Measurements from ENCODE around the gene DNMT3A. TPM values are rescaled to one million over a fixed set of nuclear protein-coding genes. Genes with fewer than 3 reads are reported as not detected.

DNMT3A gene
- total RNA-seq, 4 donors from 2014 or later = 8.0 to 18.0 (median 9.3) TPM

DNA sequence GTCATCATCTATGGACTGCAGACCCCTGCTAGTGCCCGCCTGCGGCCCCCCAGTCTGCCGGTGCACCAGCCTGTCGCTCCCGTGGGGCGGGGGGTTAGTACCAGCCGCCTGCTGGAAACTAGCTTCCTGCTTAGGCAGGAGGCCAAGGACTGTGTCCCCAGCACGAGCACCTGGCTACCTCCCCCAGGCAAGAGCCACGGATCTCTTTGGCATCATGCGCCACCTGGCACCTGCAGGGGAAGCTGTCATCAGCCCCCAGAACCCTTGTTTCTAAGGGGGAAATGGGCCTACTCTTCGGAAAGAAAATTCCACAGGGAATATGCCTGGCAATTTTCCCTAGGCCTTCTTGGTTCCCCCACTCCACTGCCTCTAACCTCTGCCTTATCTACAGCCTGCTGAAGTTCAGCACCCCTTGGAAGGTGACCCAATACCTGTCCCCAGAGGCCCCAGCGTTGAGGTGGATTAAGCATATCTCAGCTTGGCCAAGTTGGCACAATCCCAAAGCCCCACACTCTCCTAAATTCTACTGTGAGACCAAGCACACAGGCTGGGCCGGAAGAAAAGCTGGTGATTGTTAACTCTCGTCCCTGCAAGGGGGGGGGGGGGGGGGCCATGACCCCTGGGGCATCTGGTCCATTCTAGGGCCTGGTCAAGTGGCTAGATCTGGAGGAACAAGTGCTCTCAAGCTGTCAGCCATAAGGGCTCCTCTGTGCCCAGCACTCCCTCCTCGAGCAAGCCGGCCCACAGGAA lies 111.4 kb downstream of the DNMT3A start:
- TF ChIP-seq, protein P1, sequence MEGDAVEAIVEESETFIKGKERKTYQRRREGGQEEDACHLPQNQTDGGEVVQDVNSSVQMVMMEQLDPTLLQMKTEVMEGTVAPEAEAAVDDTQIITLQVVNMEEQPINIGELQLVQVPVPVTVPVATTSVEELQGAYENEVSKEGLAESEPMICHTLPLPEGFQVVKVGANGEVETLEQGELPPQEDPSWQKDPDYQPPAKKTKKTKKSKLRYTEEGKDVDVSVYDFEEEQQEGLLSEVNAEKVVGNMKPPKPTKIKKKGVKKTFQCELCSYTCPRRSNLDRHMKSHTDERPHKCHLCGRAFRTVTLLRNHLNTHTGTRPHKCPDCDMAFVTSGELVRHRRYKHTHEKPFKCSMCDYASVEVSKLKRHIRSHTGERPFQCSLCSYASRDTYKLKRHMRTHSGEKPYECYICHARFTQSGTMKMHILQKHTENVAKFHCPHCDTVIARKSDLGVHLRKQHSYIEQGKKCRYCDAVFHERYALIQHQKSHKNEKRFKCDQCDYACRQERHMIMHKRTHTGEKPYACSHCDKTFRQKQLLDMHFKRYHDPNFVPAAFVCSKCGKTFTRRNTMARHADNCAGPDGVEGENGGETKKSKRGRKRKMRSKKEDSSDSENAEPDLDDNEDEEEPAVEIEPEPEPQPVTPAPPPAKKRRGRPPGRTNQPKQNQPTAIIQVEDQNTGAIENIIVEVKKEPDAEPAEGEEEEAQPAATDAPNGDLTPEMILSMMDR (IDR thresholded peaks at IDR 0.05) = no peak
- DNase-seq (ENCODE audit: low spot score) (no peak), ATAC-seq (ENCODE audit: low FRiP score) (no peak)

DNA sequence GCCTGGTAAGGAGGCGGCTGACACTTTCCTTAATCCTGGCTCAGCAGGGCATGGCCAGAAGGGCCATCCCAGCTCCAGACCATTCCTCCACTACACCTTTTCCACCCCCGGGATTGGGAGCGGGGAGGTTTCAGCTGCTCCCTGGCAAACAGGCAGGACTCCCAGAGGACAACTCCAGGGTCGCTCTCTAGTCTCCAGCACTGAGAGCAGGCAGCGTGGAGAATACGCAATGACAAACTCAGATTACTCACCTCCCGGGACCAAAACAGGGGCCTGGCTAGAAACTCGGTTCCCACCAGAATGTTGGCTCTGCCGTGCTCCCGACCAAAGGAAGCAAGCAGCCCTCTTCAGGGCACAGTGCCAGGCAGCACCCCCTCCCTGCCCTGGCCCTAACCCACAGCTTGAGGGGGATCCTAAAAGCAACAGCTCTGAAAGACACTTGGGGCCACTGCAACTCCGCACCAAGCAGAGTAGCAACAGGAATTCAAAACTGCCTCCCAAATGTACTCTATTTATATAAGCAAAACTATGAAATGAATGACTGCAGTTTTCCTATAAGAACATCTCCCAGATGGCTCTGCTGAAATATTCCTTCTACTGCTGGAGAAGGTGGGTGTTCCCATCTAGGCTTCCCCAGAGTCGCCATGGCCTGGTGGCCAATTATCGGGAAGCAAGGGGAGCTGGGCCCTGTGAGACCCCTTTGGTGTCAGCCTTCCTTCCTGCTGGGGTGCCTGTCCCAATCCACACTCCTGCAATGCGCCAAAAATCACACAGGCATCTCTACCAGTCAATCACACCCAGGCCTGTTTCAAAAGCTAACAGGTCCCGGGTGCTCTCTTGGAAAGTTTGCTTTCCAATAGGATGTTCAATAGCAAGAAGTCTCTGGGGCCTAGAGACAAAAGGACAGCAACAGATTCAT lies 112.2 kb downstream of the DNMT3A start:
- ATAC-seq (ENCODE audit: low FRiP score) (no peak), DNase-seq (ENCODE audit: low spot score) (no peak)
- TF ChIP-seq, protein P1 (IDR thresholded peaks at IDR 0.05) = no peak

DNA sequence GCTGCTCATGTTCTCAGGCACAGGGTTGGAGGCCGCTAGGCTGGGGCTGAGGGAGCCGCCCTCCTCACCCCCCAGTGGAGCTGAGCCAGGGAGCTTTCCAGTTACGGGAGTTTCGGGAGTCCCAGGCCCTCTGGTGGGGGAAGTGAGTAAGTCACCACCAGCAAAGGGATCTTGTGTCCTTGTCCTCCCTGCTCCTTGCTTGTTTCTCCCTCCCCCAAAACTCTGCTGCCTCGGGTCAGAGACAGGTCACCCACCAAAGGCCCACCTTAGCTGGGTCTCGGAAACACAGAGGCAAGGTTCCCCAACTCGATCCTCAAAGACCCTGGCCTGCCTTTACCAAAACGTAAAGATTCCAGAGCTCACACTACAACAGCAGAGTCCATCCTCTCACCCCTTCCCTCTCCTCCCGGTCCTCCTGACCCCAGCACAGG lies 112.9 kb downstream of the DNMT3A start:
- peak; percentile 73 for ATAC-seq (ENCODE audit: low FRiP score)
- TF ChIP-seq, protein P1 (IDR thresholded peaks at IDR 0.05) = peak in 1 of 3 donors; percentile 69

DNA sequence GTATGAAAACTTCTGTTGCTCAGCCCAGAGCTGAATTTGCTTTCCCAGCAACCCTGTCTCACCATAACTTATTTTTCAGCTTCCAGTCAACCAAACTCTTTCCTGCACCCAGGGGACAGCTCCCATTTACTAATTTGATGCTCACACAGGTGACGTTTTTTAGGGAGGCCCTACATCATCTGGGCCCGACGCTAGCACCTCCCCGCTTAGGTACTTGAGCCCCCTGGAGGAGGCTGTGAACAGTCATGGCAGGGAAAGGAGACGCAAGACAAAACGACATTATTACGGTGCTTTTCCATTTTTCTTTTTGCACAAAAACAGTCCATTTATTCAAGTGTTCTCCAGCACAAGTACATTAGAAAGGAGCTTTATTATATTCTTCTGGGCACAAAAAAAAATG lies 114.1 kb downstream of the DNMT3A start:
- no peak for ATAC-seq (ENCODE audit: low FRiP score)
- TF ChIP-seq, protein P1 (IDR thresholded peaks at IDR 0.05) = no peak
- DNase-seq (ENCODE audit: low spot score) = no peak

More for the DNA sequence above, 112.9 kb downstream of the DNMT3A start:
- no peak for DNase-seq (ENCODE audit: low spot score)

DNA sequence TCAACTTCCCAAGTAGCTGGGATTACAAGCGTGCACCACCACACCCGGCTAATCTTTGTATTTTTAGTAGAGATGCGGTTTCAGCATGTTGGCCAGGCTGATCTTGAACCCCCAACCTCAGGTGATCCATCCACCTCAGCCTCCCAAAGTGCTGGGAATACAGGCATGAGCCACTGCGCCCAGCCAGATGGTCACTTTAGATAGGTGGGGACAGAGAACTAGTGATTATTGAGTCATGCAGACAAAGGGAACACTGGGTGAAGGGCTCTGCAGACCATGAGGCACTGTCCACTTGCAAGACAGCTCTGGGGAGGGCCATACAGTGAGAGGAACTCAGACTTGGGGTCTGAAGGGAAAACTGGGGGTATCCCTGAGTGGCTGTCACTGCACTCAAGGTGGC lies 114.9 kb downstream of the DNMT3A start:
- TF ChIP-seq, protein P1 (IDR thresholded peaks at IDR 0.05) = no peak
- ATAC-seq (ENCODE audit: low FRiP score) (no peak), DNase-seq (ENCODE audit: low spot score) (no peak)

DNA sequence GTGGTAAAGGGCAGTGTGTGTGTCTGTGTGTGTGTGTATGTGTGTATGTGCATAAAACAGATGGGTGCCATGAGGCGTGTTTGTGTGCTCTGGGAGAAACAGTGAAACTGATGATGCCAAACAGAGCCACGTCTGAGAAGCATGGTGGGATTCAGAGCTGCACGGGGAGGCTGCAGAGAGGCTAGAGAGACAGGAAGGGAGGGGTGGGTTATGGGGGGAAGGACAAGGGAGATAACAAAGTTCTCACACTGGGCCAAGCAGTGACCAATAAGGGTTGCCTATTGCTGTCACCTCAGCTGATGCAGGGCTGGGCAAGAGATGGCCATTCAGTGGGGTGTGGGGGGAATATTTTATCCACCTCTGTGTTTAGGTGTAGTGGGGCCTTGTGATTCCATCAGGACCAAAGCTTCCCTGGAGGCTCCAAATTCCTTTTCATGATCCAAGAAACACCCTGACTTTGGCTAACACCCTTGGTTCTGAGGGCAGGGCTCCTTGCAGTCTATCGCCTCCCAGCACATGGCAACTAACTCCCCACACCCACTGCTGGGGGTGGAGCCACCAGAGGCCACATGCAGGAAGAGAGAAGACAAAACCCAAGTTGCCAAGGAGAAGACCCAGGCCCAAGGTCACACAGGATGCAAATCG lies 119.1 kb downstream of the DNMT3A start:
- DNase-seq (ENCODE audit: low spot score) = no peak
- TF ChIP-seq, protein P1 (IDR thresholded peaks at IDR 0.05) = no peak

More for the DNA sequence above, 119.1 kb downstream of the DNMT3A start:
- no peak for ATAC-seq (ENCODE audit: low FRiP score)
